IMR-90 (cell line): ENCODE measurements around the gene DPPA3. TPM values are rescaled to one million over a fixed set of nuclear protein-coding genes. Genes with fewer than 3 reads are reported as not detected.

ENCODE experiments used
- ATAC-seq: fragments of 200-7000 bp; cut with Tn5 transposase; 2 replicates; pipeline ENCODE4 v1.9.1; 2020; ENCODE audit warnings: low read depth, mild to moderate bottlenecking, moderate library complexity
- BruUV-seq: library from RNA; stranded (reverse); fragments of 400-500 nt; replicated peaks from 2 replicates; lab custom pipeline; 2021; lab: Mats Ljungman, UMichigan
- CTCF ChIA-PET: fragments of 300-600 bp; formaldehyde crosslinking; extraction: SDS; loops from one replicate; lab custom pipeline; 2021; ENCODE audit warnings: antibody characterized with exemption; lab: Yijun Ruan, JAX
- POLR2A ChIA-PET: fragments of 300-600 bp; sonication (Branson Sonifier 250); formaldehyde crosslinking; loops from one replicate; lab custom pipeline; 2022; ENCODE audit warnings: antibody characterized with exemption; ENCODE audit not compliant: unreplicated experiment; lab: Charles Lee
- DNase-seq: peaks from one replicate; pipeline ENCODE4 v3.0.0; 2013
- H2AFZ ChIP-seq: replicated peaks from 2 replicates; pipeline ENCODE3; 2013; ENCODE audit warnings: low read length, mild to moderate bottlenecking; ENCODE audit not compliant: poor library complexity
- H2AK5ac ChIP-seq: 2 replicates; pipeline ENCODE4 v1.6.1; 2013; ENCODE audit warnings: low read depth, low read length, inconsistent platforms
- H2AK9ac ChIP-seq: replicated peaks from 2 replicates; pipeline ENCODE3; 2013; ENCODE audit warnings: mild to moderate bottlenecking, low read depth, low read length, moderate library complexity; ENCODE audit not compliant: poor library complexity
- H2BK120ac ChIP-seq: 2 replicates; pipeline ENCODE4 v1.6.1; 2013; ENCODE audit warnings: low read depth, low read length, inconsistent platforms
- H2BK15ac ChIP-seq: 3 replicates; pipeline ENCODE4 v1.6.1; 2013; ENCODE audit warnings: low read depth, low read length, inconsistent platforms
- H2BK20ac ChIP-seq: 2 replicates; pipeline ENCODE4 v1.6.1; 2013; ENCODE audit warnings: low read depth, mild to moderate bottlenecking, inconsistent platforms, low read length, moderate library complexity
- H2BK5ac ChIP-seq: 2 replicates; pipeline ENCODE4 v1.6.1; 2013; ENCODE audit warnings: mild to moderate bottlenecking, low read depth, low read length, inconsistent platforms; ENCODE audit not compliant: poor library complexity, severe bottlenecking
- H3K14ac ChIP-seq: replicated peaks from 2 replicates; pipeline ENCODE4 v1.6.1; 2013; ENCODE audit warnings: low read depth, low read length, inconsistent platforms
- H3K18ac ChIP-seq: 2 replicates; pipeline ENCODE4 v1.6.1; 2013; ENCODE audit warnings: low read depth, low read length, control low read depth
- H3K23ac ChIP-seq: 2 replicates; pipeline ENCODE4 v1.6.1; 2013; ENCODE audit warnings: low read depth, low read length, inconsistent platforms
- H3K27ac ChIP-seq: 2 replicates; pipeline ENCODE4 v1.5.1; 2013; ENCODE audit warnings: mild to moderate bottlenecking, control low read depth, low read length; ENCODE audit not compliant: insufficient read depth
- H3K27me3 ChIP-seq: 2 replicates; pipeline ENCODE4 v1.6.1; 2013; ENCODE audit warnings: low read length; ENCODE audit not compliant: control insufficient read depth, insufficient read depth
- H3K36me3 ChIP-seq: 2 replicates; pipeline ENCODE4 v1.6.1; 2013; ENCODE audit warnings: low read length, mixed read lengths; ENCODE audit not compliant: control insufficient read depth, insufficient read depth
- H3K4ac ChIP-seq: 2 replicates; pipeline ENCODE4 v1.6.1; 2013; ENCODE audit warnings: low read depth, low read length, inconsistent platforms
- H3K4me1 ChIP-seq: 2 replicates; pipeline ENCODE4 v1.6.1; 2013; ENCODE audit warnings: low read length, mixed read lengths; ENCODE audit not compliant: control insufficient read depth, insufficient read depth
- H3K4me2 ChIP-seq: 2 replicates; pipeline ENCODE4 v1.6.1; 2013; ENCODE audit warnings: low read depth, mild to moderate bottlenecking, control low read depth, low read length, moderate library complexity
- H3K4me3 ChIP-seq: 2 replicates; pipeline ENCODE4 v1.5.1; 2013; ENCODE audit warnings: low read depth, mild to moderate bottlenecking, control low read depth, low read length, moderate library complexity; ENCODE audit not compliant: insufficient read depth
- H3K56ac ChIP-seq: 2 replicates; pipeline ENCODE4 v1.6.1; 2013; ENCODE audit warnings: low read length, inconsistent platforms; ENCODE audit not compliant: insufficient read depth; ENCODE audit errors: extremely low read depth
- H3K79me1 ChIP-seq, 2 experiments: 2 replicates each; pipeline ENCODE4 v1.6.1; 2013; ENCODE audit warnings: low read length in 2 of 2, inconsistent platforms in 1 of 2, low read depth in 1 of 2
- H3K9ac ChIP-seq: 2 replicates; pipeline ENCODE4 v1.6.1; 2013; ENCODE audit warnings: low read depth, low read length, control low read depth
- H3K9me1 ChIP-seq: 2 replicates; pipeline ENCODE4 v1.6.1; 2013; ENCODE audit warnings: low read length, inconsistent platforms; ENCODE audit not compliant: insufficient read depth
- H3K9me3 ChIP-seq: 2 replicates; pipeline ENCODE4 v1.6.1; 2013; ENCODE audit warnings: low read length; ENCODE audit not compliant: control insufficient read depth, insufficient read depth
- H4K20me1 ChIP-seq: 2 replicates; pipeline ENCODE4 v1.6.1; 2013; ENCODE audit warnings: low read length, inconsistent platforms; ENCODE audit not compliant: insufficient read depth
- H4K5ac ChIP-seq: 2 replicates; pipeline ENCODE4 v1.6.1; 2013; ENCODE audit warnings: mild to moderate bottlenecking, low read depth, low read length, control low read depth
- H4K8ac ChIP-seq, 2 experiments: 2 replicates each; pipeline ENCODE4 v1.6.1; 2013; ENCODE audit warnings: low read depth in 2 of 2, low read length in 2 of 2, control low read depth in 1 of 2, inconsistent platforms in 1 of 2
- H4K91ac ChIP-seq: 2 replicates; pipeline ENCODE4 v1.6.1; 2013; ENCODE audit warnings: low read depth, low read length, inconsistent platforms; ENCODE audit not compliant: insufficient read depth
- BHLHE40 ChIP-seq: fragments of 150-350 bp; IDR thresholded peaks from 2 replicates; pipeline ENCODE4 v1.6.1; 2016; ENCODE audit warnings: mild to moderate bottlenecking, low read depth, low read length
- CHD1 ChIP-seq: IDR thresholded peaks from 2 replicates; pipeline ENCODE4 v1.6.1; 2012; ENCODE audit warnings: low read depth, low read length, improper control_type of control experiment
- FOS ChIP-seq: fragments of 150-350 bp; IDR thresholded peaks from 2 replicates; pipeline ENCODE4 v1.6.1; 2016; ENCODE audit warnings: low read depth, low read length
- MAZ ChIP-seq: IDR thresholded peaks from 2 replicates; pipeline ENCODE4 v1.6.1; 2012; ENCODE audit warnings: low read depth, mild to moderate bottlenecking, low read length, improper control_type of control experiment, moderate library complexity, borderline replicate concordance
- MXI1 ChIP-seq: IDR thresholded peaks from 2 replicates; pipeline ENCODE4 v1.6.1; 2012; ENCODE audit warnings: low read depth, mild to moderate bottlenecking, low read length, moderate library complexity, borderline replicate concordance
- POLR2A ChIP-seq: IDR thresholded peaks from 2 replicates; pipeline ENCODE4 v1.6.1; 2012; ENCODE audit warnings: mild to moderate bottlenecking, low read depth, low read length
- RAD21 ChIP-seq: IDR thresholded peaks from 2 replicates; pipeline ENCODE4 v1.6.1; 2012; ENCODE audit warnings: low read length, improper control_type of control experiment
- RCOR1 ChIP-seq: IDR thresholded peaks from 2 replicates; pipeline ENCODE4 v1.6.1; 2012; ENCODE audit warnings: mild to moderate bottlenecking, low read length, improper control_type of control experiment; ENCODE audit not compliant: insufficient replicate concordance
- RFX5 ChIP-seq: IDR thresholded peaks from 2 replicates; pipeline ENCODE4 v1.8.0; 2012; ENCODE audit warnings: low read depth, mild to moderate bottlenecking, low read length, moderate library complexity
- WGBS, 2 experiments: methylation state at CpG; one replicate each; pipeline versions ENCODE4 v1.1.5 to v1.1.7; 2013; ENCODE audit warnings: missing lambda C conversion rate in 2 of 2; ENCODE audit not compliant: insufficient read length in 1 of 2; ENCODE audit errors: extremely low coverage in 2 of 2; 5-methylcytosine and 5-hydroxymethylcytosine counted together
- dilution Hi-C: fragments of 300-500 bp; cut with HindIII; formaldehyde crosslinking; loops from one replicate; pipeline ENCODE4 v1.14.3; 2018; ENCODE audit warnings: low sequenced_read_pairs; ENCODE audit not compliant: unreplicated experiment
- in situ Hi-C: fragments of 300-500 bp; cut with MboI; formaldehyde crosslinking; loops from 3 replicates; pipeline ENCODE4 v1.14.3; 2019; ENCODE audit warnings: low sequenced_read_pairs, inconsistent platforms, mixed read lengths
- intact Hi-C: fragments of 100-400 bp; cut with micrococcal nuclease; formaldehyde crosslinking; loops from 2 replicates; pipeline ENCODE4 v1.10.0; 2022
- polyA plus RNA-seq, 3 experiments: library from polyadenylated mRNA; depleted of rRNA; stranded (reverse); fragments of >200 nt; gene quantifications; 2 replicates each; pipeline ENCODE4 v1.2.3, GENCODE V29; 2012; ENCODE audit warnings: low replicate concordance in 1 of 3
- total RNA-seq: library from RNA; depleted of rRNA; stranded (reverse); fragments of >200 nt; gene quantifications from 2 replicates; pipeline ENCODE4 v1.2.3, GENCODE V29; 2012
- TF ChIP-seq, protein P1 (sequence below): fragments of 150-350 bp; IDR thresholded peaks from 2 replicates; pipeline ENCODE4 v1.6.1; 2017; ENCODE audit warnings: mild to moderate bottlenecking, antibody characterized with exemption, low read length, low read depth
- TF ChIP-seq, protein P2 (sequence below): conservative IDR thresholded peaks from 2 replicates; pipeline ENCODE4 v1.5.1; 2012; ENCODE audit warnings: mild to moderate bottlenecking, low read depth, low read length, improper control_type of control experiment

DPPA3 gene
- total and polyA plus RNA-seq, 2 of the 4 experiments (the other 2 are of a cell fraction) = not detected

DNA sequence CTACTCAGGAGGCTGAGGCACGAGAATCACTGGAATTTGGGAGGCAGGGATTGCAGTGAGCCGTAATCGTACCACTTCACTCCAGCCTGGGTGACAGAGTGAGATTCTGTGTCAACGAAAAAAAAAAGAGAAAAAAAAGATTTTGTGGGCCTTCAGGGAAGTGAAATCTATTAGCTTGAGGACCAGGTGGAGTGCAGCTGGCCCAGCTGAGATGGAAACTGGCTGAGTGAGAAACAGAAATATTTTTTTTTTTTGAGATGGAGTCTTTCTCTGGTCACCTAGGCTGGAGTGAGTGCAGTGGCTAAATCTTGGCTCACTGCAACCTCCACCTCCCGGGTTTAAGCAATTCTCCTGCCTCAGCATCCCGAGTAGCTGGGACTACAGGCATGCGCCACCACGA lies 38.2 kb downstream of the DPPA3 start:
- dilution Hi-C loops = no loop called here
- no peak overlapping the region for H2AFZ ChIP-seq
- no peak for ATAC-seq
- no peaks in the 10 kb centered on the region for H3K4me1 ChIP-seq
- H3K79me1 ChIP-seq = no peaks in the 10 kb centered on the region
- H2BK5ac ChIP-seq = no peak overlapping the region
- H3K9ac ChIP-seq = no peak overlapping the region
- H3K14ac ChIP-seq = no peak overlapping the region
- 85% methylated on average over 3 of the region's 8 CpGs; no CpG with 5 or more reads in 1 of the 2 experiments for WGBS, 2 experiments
- H3K18ac ChIP-seq = no peak overlapping the region
- no peak overlapping the region for H3K4me2 ChIP-seq
- in situ Hi-C loops = no loop called here
- no peak overlapping the region for H2AK9ac ChIP-seq
- no peak overlapping the region for H3K4me3 ChIP-seq
- H3K23ac ChIP-seq = no peak overlapping the region
- H3K9me3 ChIP-seq = peaks cover 8% of the 10 kb centered on the region
- DNase-seq = no peak
- ChIA-PET POLR2A (no interaction called here), CTCF (no interaction called here)
- no peak overlapping the region for H3K56ac ChIP-seq
- no peak overlapping the region for H4K91ac ChIP-seq
- no peak overlapping the region for H4K5ac ChIP-seq
- no peak overlapping the region for H2BK15ac ChIP-seq
- H3K27ac ChIP-seq = no peak overlapping the region
- H2AK5ac ChIP-seq = no peak overlapping the region
- no peaks in the 10 kb centered on the region for H3K9me1 ChIP-seq
- H3K27me3 ChIP-seq = no peaks in the 10 kb centered on the region
- no peaks in the 10 kb centered on the region for H3K36me3 ChIP-seq
- H4K8ac ChIP-seq = no peak overlapping the region
- BruUV-seq = no TSS peak
- TF ChIP-seq RFX5 = no peak
- no peak for TF ChIP-seq BHLHE40
- TF ChIP-seq MAZ = no peak
- TF ChIP-seq, protein P1, sequence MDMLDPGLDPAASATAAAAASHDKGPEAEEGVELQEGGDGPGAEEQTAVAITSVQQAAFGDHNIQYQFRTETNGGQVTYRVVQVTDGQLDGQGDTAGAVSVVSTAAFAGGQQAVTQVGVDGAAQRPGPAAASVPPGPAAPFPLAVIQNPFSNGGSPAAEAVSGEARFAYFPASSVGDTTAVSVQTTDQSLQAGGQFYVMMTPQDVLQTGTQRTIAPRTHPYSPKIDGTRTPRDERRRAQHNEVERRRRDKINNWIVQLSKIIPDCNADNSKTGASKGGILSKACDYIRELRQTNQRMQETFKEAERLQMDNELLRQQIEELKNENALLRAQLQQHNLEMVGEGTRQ = no peak
- no peak for TF ChIP-seq RAD21
- no peak for TF ChIP-seq POLR2A
- no peak for TF ChIP-seq MXI1
- TF ChIP-seq FOS = no peak
- TF ChIP-seq RCOR1 = no peak
- TF ChIP-seq CHD1 = no peak
- TF ChIP-seq, protein P2, sequence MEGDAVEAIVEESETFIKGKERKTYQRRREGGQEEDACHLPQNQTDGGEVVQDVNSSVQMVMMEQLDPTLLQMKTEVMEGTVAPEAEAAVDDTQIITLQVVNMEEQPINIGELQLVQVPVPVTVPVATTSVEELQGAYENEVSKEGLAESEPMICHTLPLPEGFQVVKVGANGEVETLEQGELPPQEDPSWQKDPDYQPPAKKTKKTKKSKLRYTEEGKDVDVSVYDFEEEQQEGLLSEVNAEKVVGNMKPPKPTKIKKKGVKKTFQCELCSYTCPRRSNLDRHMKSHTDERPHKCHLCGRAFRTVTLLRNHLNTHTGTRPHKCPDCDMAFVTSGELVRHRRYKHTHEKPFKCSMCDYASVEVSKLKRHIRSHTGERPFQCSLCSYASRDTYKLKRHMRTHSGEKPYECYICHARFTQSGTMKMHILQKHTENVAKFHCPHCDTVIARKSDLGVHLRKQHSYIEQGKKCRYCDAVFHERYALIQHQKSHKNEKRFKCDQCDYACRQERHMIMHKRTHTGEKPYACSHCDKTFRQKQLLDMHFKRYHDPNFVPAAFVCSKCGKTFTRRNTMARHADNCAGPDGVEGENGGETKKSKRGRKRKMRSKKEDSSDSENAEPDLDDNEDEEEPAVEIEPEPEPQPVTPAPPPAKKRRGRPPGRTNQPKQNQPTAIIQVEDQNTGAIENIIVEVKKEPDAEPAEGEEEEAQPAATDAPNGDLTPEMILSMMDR = no peak
- no peaks in the 10 kb centered on the region for H4K20me1 ChIP-seq
- no peak overlapping the region for H2BK20ac ChIP-seq
- intact Hi-C loops = no loop called here
- no peak overlapping the region for H2BK120ac ChIP-seq
- no peak overlapping the region for H3K4ac ChIP-seq
